ENCODE measurements around the gene TESMIN.

DNA sequence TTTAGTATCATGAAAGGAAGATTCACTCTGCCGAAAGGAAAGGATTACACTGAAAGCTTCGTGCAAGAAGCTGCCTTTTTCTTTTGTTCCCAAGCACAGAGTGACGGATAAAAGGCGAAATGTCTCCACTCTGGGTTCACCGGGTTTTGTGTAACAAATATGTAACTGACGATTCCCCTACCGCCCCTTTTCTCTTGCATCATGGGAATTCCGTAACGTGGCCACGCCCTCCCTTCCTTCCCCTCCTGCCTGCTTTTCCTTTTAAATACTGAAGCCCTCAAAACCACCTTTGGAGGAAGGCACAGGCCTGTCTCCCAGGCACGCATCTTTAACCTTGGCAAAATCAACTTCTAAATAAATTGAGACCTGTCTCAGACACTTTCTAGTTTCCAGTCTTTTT is 16.4 kb upstream of the TESMIN start:
- TF ChIP-seq, protein P1, sequence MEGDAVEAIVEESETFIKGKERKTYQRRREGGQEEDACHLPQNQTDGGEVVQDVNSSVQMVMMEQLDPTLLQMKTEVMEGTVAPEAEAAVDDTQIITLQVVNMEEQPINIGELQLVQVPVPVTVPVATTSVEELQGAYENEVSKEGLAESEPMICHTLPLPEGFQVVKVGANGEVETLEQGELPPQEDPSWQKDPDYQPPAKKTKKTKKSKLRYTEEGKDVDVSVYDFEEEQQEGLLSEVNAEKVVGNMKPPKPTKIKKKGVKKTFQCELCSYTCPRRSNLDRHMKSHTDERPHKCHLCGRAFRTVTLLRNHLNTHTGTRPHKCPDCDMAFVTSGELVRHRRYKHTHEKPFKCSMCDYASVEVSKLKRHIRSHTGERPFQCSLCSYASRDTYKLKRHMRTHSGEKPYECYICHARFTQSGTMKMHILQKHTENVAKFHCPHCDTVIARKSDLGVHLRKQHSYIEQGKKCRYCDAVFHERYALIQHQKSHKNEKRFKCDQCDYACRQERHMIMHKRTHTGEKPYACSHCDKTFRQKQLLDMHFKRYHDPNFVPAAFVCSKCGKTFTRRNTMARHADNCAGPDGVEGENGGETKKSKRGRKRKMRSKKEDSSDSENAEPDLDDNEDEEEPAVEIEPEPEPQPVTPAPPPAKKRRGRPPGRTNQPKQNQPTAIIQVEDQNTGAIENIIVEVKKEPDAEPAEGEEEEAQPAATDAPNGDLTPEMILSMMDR (IDR thresholded peaks at IDR 0.05 in 4 of 5, conservative IDR thresholded peaks at IDR 0.05 in 1 of 5): no peak
- TF ChIP-seq POLR2A (IDR thresholded peaks at IDR 0.05): no peak
